Measurements from ENCODE around the gene KIF6. TPM values are rescaled to one million over a fixed set of nuclear protein-coding genes. Genes with fewer than 3 reads are reported as not detected.

Gene KIF6
- total and polyA plus RNA-seq, 8 donors, result 0.19 to 1.0 (median 0.44) TPM

DNA sequence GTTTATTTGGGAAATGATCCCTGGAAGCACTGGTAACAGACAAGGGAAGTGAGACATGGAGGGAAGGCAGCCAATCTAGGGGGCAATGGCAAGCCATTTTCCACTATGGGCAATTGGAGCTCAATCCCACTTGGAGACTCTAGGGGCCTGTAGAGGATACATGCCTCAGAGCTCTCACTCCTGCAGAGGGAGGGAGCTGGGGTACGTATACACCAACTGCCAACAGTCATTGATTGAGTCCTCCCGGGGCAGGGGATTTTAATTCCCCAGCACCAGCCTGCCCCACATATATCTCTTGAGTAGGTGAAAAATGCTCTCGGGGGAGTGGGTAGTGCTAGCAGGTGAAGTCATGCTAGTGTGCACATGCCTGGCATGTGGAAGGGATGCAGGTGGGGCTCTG is 323.8 kb downstream of the KIF6 start:
- H3K4me1 ChIP-seq, result peaks cover 0 to 16% (median 15%) of the 10 kb centered on the region in 3 donors
- H3K9me3 ChIP-seq, result no peaks in the 10 kb centered on the region
- H3K36me3 ChIP-seq, result no peaks in the 10 kb centered on the region
- no peak for FAIRE-seq
- TF ChIP-seq CTCF (IDR thresholded peaks at IDR 0.05), result no peak
- intact Hi-C loops (cut with DNase I), result no loop called here
- no peak overlapping the region for H3K4me3 ChIP-seq
- no peak overlapping the region for H3K27ac ChIP-seq
- H3K27me3 ChIP-seq, result no peaks in the 10 kb centered on the region
- no peak for DNase-seq
- ATAC-seq, result no peak
- WGBS, 2 donors, result 93 to 94% methylated on average over 3 of the region's 3 CpGs

- no peak for DNase-seq
Observed at GRCh38 chr6:39400026-39400425, 325.2 kb downstream of the KIF6 start.

DNA sequence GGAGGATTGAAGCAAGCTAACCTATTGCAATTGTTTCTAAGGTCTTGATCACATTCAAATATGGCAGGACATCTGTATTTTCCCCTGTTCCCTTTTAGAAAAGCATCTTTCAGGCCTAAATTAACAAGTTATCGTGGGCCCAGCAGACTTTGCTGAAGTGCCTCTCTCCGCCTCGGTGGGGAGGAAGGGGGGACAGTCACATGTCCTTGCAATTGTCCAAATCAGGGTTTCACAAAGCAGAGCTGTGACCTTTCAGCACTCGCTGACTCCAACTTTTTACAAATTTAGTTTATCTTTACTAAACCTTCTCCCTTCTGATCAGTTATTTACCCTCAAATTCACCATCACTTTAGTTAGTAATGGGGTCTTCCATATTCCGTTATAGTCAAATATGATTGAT is 328.4 kb downstream of the KIF6 start:
- Histone ChIP-seq H3K27me3 (no peaks in the 10 kb centered on the region), H3K9me3 (no peaks in the 10 kb centered on the region), H3K36me3 (no peaks in the 10 kb centered on the region), H3K4me1 (no peaks in the 10 kb centered on the region), H3K4me3 (no peak overlapping the region), H3K27ac (no peak overlapping the region)
- TF ChIP-seq CTCF (IDR thresholded peaks at IDR 0.05), result no peak
- no peak for ATAC-seq
- no peak for FAIRE-seq
- intact Hi-C loops (cut with DNase I), result no loop called here
- no peak for DNase-seq
- WGBS, 2 donors, result 86 to 91% methylated on average over 5 of the region's 5 CpGs

More at GRCh38 chr6:39400026-39400425, 325.2 kb downstream of the KIF6 start:
- peaks cover 0 to 16% (median 7%) of the 10 kb centered on the region in 3 donors for H3K4me1 ChIP-seq
- no peaks in the 10 kb centered on the region for H3K9me3 ChIP-seq
- intact Hi-C loops (cut with DNase I), result no loop called here
- H3K4me3 ChIP-seq, result no peak overlapping the region
- FAIRE-seq, result no peak
- WGBS, 2 donors, result 90 to 96% methylated on average over 3 of the region's 3 CpGs
- no peak for ATAC-seq
- H3K27ac ChIP-seq, result no peak overlapping the region
- no peak for TF ChIP-seq CTCF (IDR thresholded peaks at IDR 0.05)
- H3K36me3 ChIP-seq, result no peaks in the 10 kb centered on the region
- H3K27me3 ChIP-seq, result no peaks in the 10 kb centered on the region

GRCh38 chr6:39393075-39393474 is 332.1 kb downstream of the KIF6 start:
- H3K4me3 ChIP-seq, result no peak overlapping the region
- no peaks in the 10 kb centered on the region for H3K9me3 ChIP-seq
- H3K27ac ChIP-seq, result no peak overlapping the region
- no peaks in the 10 kb centered on the region for H3K4me1 ChIP-seq
- 89 to 93% methylated on average over 5 of the region's 5 CpGs for WGBS, 2 donors
- TF ChIP-seq CTCF (IDR thresholded peaks at IDR 0.05), result no peak
- no peaks in the 10 kb centered on the region for H3K27me3 ChIP-seq
- H3K36me3 ChIP-seq, result no peaks in the 10 kb centered on the region
- ATAC-seq (no peak), DNase-seq (no peak), FAIRE-seq (no peak)
- intact Hi-C loops (cut with DNase I), result no loop called here

GRCh38 chr6:39391182-39391581 is 334.0 kb downstream of the KIF6 start:
- 93 to 94% methylated on average over 8 of the region's 8 CpGs for WGBS, 2 donors
- Histone ChIP-seq H3K4me1 (no peaks in the 10 kb centered on the region), H3K4me3 (no peak overlapping the region), H3K36me3 (no peaks in the 10 kb centered on the region), H3K9me3 (no peaks in the 10 kb centered on the region), H3K27me3 (no peaks in the 10 kb centered on the region), H3K27ac (no peak overlapping the region)
- ATAC-seq (no peak), FAIRE-seq (no peak), DNase-seq (no peak)
- TF ChIP-seq CTCF (IDR thresholded peaks at IDR 0.05), result no peak
- intact Hi-C loops (cut with DNase I), result no loop called here
